SK-N-MC (cell line): ENCODE results near the gene EPHB3.

Experiments used
- EZH2 ChIP-seq: fragments of 200-600 bp; sonication (generic); IDR thresholded peaks from one replicate; pipeline ENCODE4 v1.6.1; 2017; ENCODE audit warnings: antibody characterized with exemption
- POLR2AphosphoS5 ChIP-seq: IDR thresholded peaks from 2 replicates; pipeline ENCODE4 v1.6.1; 2012; ENCODE audit warnings: mild to moderate bottlenecking, low read depth, low read length, borderline replicate concordance

- no peak for TF ChIP-seq EZH2
- no peak for TF ChIP-seq POLR2AphosphoS5
Observed at GRCh38 chr3:184579513-184579912, 17.9 kb downstream of the EPHB3 start.
